Endothelial cell of umbilical vein (primary cell): ENCODE data around the gene COL21A1.

Source experiments
- CTCF ChIP-seq, 2 donors: IDR thresholded peaks; 1 replicate in 1 of 2; 2 replicates in 1 of 2; pipeline ENCODE4 v1.5.1; 2011; ENCODE audit warnings: low read length in 2 of 2, mild to moderate bottlenecking in 2 of 2, moderate library complexity in 2 of 2, control low read depth in 1 of 2, inconsistent platforms in 1 of 2, low read depth in 1 of 2; ENCODE audit not compliant: insufficient read depth in 1 of 2; ENCODE audit errors: extremely low read depth in 1 of 2
- EZH2 ChIP-seq: IDR thresholded peaks from 2 replicates; pipeline ENCODE4 v1.6.1; 2012; ENCODE audit warnings: borderline replicate concordance, low read depth, mild to moderate bottlenecking, moderate library complexity, low read length, inconsistent platforms; ENCODE audit not compliant: severe bottlenecking
- FOS ChIP-seq: IDR thresholded peaks from 2 replicates; pipeline ENCODE4 v1.6.1; 2011; ENCODE audit warnings: mild to moderate bottlenecking, low read length, moderate library complexity, borderline replicate concordance; ENCODE audit not compliant: insufficient read depth
- MAX ChIP-seq: IDR thresholded peaks from 2 replicates; pipeline ENCODE4 v1.6.1; 2011; ENCODE audit not compliant: insufficient read depth, insufficient read length
- POLR2A ChIP-seq: IDR thresholded peaks from 2 replicates; pipeline ENCODE4 v1.6.1; 2012; ENCODE audit warnings: low read depth, mild to moderate bottlenecking, control low read depth, low read length
- POLR2AphosphoS5 ChIP-seq: IDR thresholded peaks from 2 replicates; pipeline ENCODE4 v1.6.1; 2012; ENCODE audit warnings: low read depth, mild to moderate bottlenecking, control low read depth, low read length, moderate library complexity; ENCODE audit not compliant: insufficient read depth

GRCh38 chr6:56058636-56059035 lies 188.7 kb downstream of the COL21A1 start:
- TF ChIP-seq CTCF (IDR thresholded peaks at IDR 0.05; ENCODE audit: extremely low read depth in 1 of 2, insufficient read depth in 1 of 2, low read depth in 1 of 2, low read length in 2 of 2) (no peak), EZH2 (no peak), FOS (no peak), POLR2A (no peak), POLR2AphosphoS5 (no peak), MAX (no peak)
